IPS-15b (cell line): ENCODE data around the gene IMPG2.

Source experiments
- H3K27me3 ChIP-seq: one replicate; pipeline ENCODE4 v1.6.1; 2013; ENCODE audit warnings: low read length; ENCODE audit not compliant: control insufficient read depth, insufficient read depth
- H3K36me3 ChIP-seq: one replicate; pipeline ENCODE4 v1.6.1; 2013; ENCODE audit warnings: low read length; ENCODE audit not compliant: control insufficient read depth, insufficient read depth
- H3K4me1 ChIP-seq: one replicate; pipeline ENCODE4 v1.6.1; 2013; ENCODE audit warnings: mild to moderate bottlenecking, low read length; ENCODE audit not compliant: control insufficient read depth, insufficient read depth
- H3K4me3 ChIP-seq: one replicate; pipeline ENCODE4 v1.5.1; 2013; ENCODE audit warnings: low read depth, low read length
- H3K9ac ChIP-seq: one replicate; pipeline ENCODE4 v1.6.1; 2013; ENCODE audit warnings: low read depth, mild to moderate bottlenecking, low read length
- H3K9me3 ChIP-seq: one replicate; pipeline ENCODE4 v1.6.1; 2013; ENCODE audit warnings: mild to moderate bottlenecking, low read length; ENCODE audit not compliant: control insufficient read depth, insufficient read depth

Gene IMPG2

DNA sequence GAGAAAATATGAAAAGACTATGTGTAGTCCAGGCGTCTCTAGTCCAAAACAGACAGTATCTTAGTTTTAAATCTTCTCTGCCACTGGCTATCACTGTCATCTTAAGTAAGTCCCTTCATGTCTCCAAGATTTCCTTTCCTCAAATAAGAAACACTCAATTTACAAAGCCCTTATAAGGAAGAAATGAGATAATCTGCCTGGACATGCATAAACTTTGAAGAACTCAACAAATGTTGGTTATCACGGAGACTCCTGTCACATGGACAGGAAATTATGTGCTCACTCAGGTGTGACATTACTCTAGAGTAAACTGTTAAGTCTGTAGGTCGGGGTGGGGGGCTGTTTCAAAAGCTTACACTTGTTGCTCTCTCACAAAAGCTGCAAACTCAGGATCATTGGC is 91.9 kb downstream of the IMPG2 start:
- Histone ChIP-seq H3K36me3 (no peaks in the 10 kb centered on the region), H3K4me1 (no peaks in the 10 kb centered on the region), H3K9me3 (no peaks in the 10 kb centered on the region), H3K9ac (no peak overlapping the region), H3K4me3 (no peak overlapping the region), H3K27me3 (no peaks in the 10 kb centered on the region)

DNA sequence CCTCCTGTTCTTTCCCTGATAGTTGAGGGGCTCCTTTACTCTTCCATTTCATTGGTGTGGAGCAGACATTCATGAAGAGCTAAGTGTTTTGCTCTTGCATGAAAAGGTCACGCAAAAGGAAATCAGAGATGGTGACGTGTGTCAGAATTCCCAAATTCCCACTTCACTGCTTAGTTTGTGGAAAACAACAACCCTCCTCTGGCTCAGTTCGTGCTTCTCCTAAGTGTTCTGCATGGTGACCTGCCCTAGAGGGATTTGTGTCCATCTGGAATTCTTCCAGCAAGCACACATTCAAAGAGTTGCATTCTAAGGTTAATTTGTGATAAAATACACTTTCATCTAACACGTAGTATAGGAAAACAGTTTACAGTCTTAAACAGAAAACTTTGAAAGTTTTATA is 95.6 kb downstream of the IMPG2 start:
- Histone ChIP-seq H3K9me3 (no peaks in the 10 kb centered on the region), H3K4me3 (no peak overlapping the region), H3K27me3 (no peaks in the 10 kb centered on the region), H3K4me1 (no peaks in the 10 kb centered on the region), H3K36me3 (no peaks in the 10 kb centered on the region), H3K9ac (no peak overlapping the region)

- Histone ChIP-seq H3K9me3 (no peaks in the 10 kb centered on the region), H3K4me3 (no peak overlapping the region), H3K36me3 (no peaks in the 10 kb centered on the region), H3K4me1 (no peaks in the 10 kb centered on the region), H3K27me3 (no peaks in the 10 kb centered on the region), H3K9ac (no peak overlapping the region)
These were observed 97.4 kb downstream of the IMPG2 start for GRCh38 chr3:101223016-101223415.

DNA sequence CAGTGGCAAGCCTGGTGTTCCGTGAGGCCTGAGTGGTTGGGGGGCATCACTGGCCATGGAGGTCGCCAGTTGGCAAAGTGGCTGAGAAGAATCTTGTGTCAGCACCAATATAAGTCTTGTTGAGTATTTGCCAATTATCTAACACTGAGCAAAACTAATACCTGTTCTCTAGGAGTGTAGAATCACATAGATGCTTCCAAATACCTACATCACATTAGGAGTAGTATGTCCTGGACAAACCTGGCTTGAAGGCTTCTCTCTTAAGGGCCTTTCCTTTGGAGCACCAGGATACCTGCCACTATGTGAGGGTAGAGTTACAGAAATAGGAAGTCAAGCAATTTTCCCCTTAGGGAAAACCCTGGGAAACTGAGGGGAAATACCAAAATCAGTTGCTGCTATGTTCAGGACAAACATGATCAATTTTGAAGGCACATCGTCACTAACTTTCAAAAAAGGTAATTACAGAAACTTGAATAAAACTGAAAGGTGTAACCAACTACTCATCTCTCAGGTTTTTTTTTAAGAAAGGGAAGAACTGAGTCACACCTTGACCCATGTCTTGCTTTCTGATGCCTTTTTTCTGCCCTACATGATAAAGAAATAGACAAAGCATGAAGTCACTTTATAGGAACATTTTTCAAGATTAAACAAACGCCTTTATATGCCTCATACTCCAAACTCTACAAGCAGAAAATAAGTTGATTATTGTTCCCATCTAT is 100.4 kb downstream of the IMPG2 start:
- Histone ChIP-seq H3K9ac (no peak overlapping the region), H3K9me3 (peaks cover under 1% of the 10 kb centered on the region), H3K27me3 (no peaks in the 10 kb centered on the region), H3K36me3 (no peaks in the 10 kb centered on the region), H3K4me1 (no peaks in the 10 kb centered on the region), H3K4me3 (no peak overlapping the region)

DNA sequence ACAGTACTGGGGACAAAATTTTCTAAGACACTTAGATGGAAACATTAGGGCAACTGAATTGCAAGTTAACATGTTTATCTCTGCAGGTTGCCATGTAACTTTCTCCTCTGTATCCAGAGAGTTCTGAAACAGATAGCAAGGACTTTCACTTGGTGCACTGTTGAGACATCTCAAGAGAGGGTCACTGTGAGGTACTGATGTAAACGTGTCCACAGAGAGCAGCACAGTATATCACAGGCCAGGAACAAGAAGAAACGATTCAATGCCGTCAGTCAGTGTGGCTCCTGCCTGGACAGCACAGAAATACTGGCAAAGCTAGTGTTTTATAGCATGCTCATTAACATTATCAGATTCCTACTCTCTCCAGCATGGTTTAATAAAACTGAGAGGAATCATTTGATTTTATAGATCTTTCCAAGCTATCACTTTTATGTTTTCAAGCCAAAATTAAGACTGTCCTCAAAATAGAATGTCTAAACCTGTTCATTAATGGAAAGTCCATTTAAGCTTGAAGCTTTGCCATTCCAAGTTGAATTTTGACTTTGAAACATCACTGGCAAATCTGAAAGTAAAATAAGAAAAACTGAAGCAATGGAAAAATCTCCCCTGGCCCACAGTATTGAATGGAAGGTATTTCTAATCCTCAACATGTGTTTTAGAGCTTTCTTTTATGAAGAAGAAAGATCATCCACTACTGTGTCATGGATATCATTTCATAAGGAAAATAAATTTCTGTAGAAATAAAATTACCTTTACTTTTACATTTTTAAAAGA is 102.7 kb downstream of the IMPG2 start:
- no peaks in the 10 kb centered on the region for H3K36me3 ChIP-seq
- H3K27me3 ChIP-seq, result no peaks in the 10 kb centered on the region
- H3K9me3 ChIP-seq, result peaks cover 12% of the 10 kb centered on the region
- H3K9ac ChIP-seq, result no peak overlapping the region
- H3K4me3 ChIP-seq, result no peak overlapping the region
- no peaks in the 10 kb centered on the region for H3K4me1 ChIP-seq

- peaks cover 12% of the 10 kb centered on the region for H3K9me3 ChIP-seq
- H3K27me3 ChIP-seq, result no peaks in the 10 kb centered on the region
- no peaks in the 10 kb centered on the region for H3K36me3 ChIP-seq
- no peak overlapping the region for H3K4me3 ChIP-seq
- H3K4me1 ChIP-seq, result no peaks in the 10 kb centered on the region
- no peak overlapping the region for H3K9ac ChIP-seq
These were observed 103.5 kb downstream of the IMPG2 start for GRCh38 chr3:101216710-101217465.

DNA sequence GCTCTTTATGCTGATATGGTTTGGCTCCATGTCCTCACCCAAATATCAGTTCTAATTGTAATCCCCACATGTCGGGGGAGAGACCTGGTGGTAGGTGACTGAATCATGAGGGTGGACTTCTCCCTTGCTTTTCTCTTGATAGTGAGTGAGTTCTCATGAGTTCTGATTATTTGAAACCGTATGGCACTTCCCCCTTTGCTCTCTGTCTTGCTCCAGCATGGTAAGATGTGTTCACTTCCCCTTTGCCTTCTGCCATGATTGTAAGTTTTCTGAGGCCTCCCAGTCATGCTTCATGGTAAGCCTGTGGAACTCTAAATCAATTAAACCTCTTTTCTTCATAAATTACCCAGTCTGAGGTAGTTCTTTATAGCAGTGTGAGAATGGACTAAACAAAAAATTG is 107.6 kb downstream of the IMPG2 start:
- no peaks in the 10 kb centered on the region for H3K36me3 ChIP-seq
- H3K9ac ChIP-seq, result no peak overlapping the region
- H3K4me1 ChIP-seq, result no peaks in the 10 kb centered on the region
- no peaks in the 10 kb centered on the region for H3K27me3 ChIP-seq
- peaks cover 12% of the 10 kb centered on the region for H3K9me3 ChIP-seq
- H3K4me3 ChIP-seq, result no peak overlapping the region

DNA sequence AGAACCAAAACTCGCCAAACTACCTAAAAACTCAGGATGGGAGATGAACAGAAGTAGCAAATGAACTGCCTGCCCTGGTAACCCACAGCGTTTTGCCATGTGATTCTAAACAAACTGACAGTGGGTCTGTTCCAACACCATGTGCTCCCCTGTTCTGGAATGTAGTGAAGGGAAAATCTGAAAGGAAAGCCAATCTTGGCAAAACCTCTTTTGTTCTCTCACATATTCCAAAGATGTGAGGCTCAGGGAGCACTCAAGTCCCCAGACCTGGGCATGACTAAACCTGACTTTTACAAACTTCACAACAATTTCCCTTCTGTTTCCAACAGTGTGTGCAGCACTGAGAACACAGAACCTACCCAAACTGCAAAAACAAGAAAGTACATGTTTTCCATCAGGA is 116.1 kb downstream of the IMPG2 start:
- Histone ChIP-seq H3K9me3 (no peaks in the 10 kb centered on the region), H3K4me1 (no peaks in the 10 kb centered on the region), H3K4me3 (no peak overlapping the region), H3K36me3 (no peaks in the 10 kb centered on the region), H3K9ac (no peak overlapping the region), H3K27me3 (no peaks in the 10 kb centered on the region)

DNA sequence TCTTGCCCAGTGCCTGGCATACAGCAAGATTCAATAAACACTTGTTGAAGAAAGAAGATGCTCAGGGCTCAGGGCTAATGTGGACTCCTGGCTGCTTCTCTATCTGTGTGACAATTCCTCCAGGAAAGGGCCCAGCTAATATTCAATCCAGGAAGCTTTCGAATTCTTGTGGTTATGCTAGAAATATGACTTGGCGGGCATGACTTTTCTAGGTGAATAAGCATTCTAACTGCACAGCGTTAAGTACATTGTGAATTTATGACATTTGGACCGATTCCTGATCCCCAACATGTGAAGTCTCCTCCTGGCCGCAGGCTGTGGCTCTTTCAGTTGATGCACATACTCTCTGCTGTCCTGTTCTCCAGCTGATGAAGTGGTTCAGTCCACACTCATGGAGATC is 117.0 kb downstream of the IMPG2 start:
- no peaks in the 10 kb centered on the region for H3K27me3 ChIP-seq
- no peak overlapping the region for H3K4me3 ChIP-seq
- no peaks in the 10 kb centered on the region for H3K4me1 ChIP-seq
- no peaks in the 10 kb centered on the region for H3K36me3 ChIP-seq
- H3K9me3 ChIP-seq, result no peaks in the 10 kb centered on the region
- no peak overlapping the region for H3K9ac ChIP-seq

- no peaks in the 10 kb centered on the region for H3K9me3 ChIP-seq
- H3K4me1 ChIP-seq, result no peaks in the 10 kb centered on the region
- no peak overlapping the region for H3K4me3 ChIP-seq
- no peaks in the 10 kb centered on the region for H3K36me3 ChIP-seq
- no peaks in the 10 kb centered on the region for H3K27me3 ChIP-seq
- no peak overlapping the region for H3K9ac ChIP-seq
These were observed 117.7 kb downstream of the IMPG2 start for GRCh38 chr3:101202640-101203039.

GRCh38 chr3:101200461-101200860 is 119.9 kb downstream of the IMPG2 start:
- H3K36me3 ChIP-seq, result no peaks in the 10 kb centered on the region
- H3K9ac ChIP-seq, result no peak overlapping the region
- no peaks in the 10 kb centered on the region for H3K4me1 ChIP-seq
- H3K27me3 ChIP-seq, result no peaks in the 10 kb centered on the region
- no peaks in the 10 kb centered on the region for H3K9me3 ChIP-seq
- H3K4me3 ChIP-seq, result no peak overlapping the region
